Measurements from ENCODE around the gene LIN37. TPM values are rescaled to one million over a fixed set of nuclear protein-coding genes. Genes with fewer than 3 reads are reported as not detected.

Gene LIN37
- total and polyA plus RNA-seq, 2 of the 13 experiments (the other 11 are each of a cell fraction or from before 2014, with no cell fraction given), result 6.3 to 8.7 TPM

GRCh38 chr19:35718345-35719041 is 29.9 kb upstream of the LIN37 start (continued):
- TF ChIP-seq HNRNPH1 (optimal IDR thresholded peaks at IDR 0.05; ENCODE audit: low read depth, low read length) (no peak), SRSF4 (IDR thresholded peaks at IDR 0.05; ENCODE audit: low read depth, low read length, poor library complexity, severe bottlenecking) (no peak), ZNF251 (CRISPR knock-in tag; IDR thresholded peaks at IDR 0.05) (no peak), ZNF10 (CRISPR knock-in tag; IDR thresholded peaks at IDR 0.05; ENCODE audit: borderline replicate concordance, low read depth) (no peak), ZHX2 (IDR thresholded peaks at IDR 0.05; ENCODE audit: low read depth) (no peak), ZHX2 (CRISPR knock-in tag; IDR thresholded peaks at IDR 0.05; ENCODE audit: borderline replicate concordance) (no peak), ZNF317 (CRISPR knock-in tag; IDR thresholded peaks at IDR 0.05) (no peak), SMC3 (IDR thresholded peaks at IDR 0.05; ENCODE audit: low read length) (no peak), MLLT10 (CRISPR knock-in tag; IDR thresholded peaks at IDR 0.05) (no peak), ZNF34 (CRISPR knock-in tag; IDR thresholded peaks at IDR 0.05; ENCODE audit: borderline replicate concordance) (no peak), WIZ (CRISPR knock-in tag; IDR thresholded peaks at IDR 0.05) (no peak), GMEB1 (CRISPR knock-in tag; IDR thresholded peaks at IDR 0.05; ENCODE audit: borderline replicate concordance) (0 out of 2 replicates have a peak, but pooled peaks have one; percentile 8), BCL3 (CRISPR knock-in tag; IDR thresholded peaks at IDR 0.05) (peak; percentile 49; the same call in 1 of the 2 replicates), KDM1A (CRISPR knock-in tag; IDR thresholded peaks at IDR 0.05) (no peak)
